Measurements from ENCODE around the gene SNX27. TPM values are rescaled to one million over a fixed set of nuclear protein-coding genes. Genes with fewer than 3 reads are reported as not detected.

SNX27 gene
- total and polyA plus RNA-seq, 2 donors (not counting 3 experiments of a cell fraction or from before 2014, with no cell fraction given) = 8.1 to 24.9 TPM

DNA sequence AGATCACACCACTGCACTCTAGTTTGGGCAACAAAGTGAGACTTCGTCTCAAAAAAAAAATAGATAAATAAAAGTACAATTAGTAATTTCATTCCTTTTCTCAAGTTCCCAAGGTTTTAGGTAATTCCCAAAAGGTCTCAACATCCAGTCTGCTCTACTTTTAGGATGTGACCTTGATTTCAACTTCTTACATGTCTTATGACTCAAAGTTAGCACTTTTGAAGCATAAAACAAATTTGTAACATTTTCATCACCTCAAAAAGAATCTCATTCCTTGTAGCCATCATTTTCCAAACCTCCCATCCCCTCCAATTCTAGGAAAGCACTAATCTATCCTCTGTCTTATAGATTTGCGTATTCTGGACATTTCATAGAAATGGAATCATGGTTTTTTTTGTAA lies 32.2 kb downstream of the SNX27 start:
- no peak for TF ChIP-seq EZH2 (IDR thresholded peaks at IDR 0.05; ENCODE audit: borderline replicate concordance, low read depth, low read length, severe bottlenecking)
- no peak for TF ChIP-seq JUN (IDR thresholded peaks at IDR 0.05; ENCODE audit: borderline replicate concordance, insufficient read depth, insufficient read length, low read depth)
- no peak for TF ChIP-seq POLR2A (IDR thresholded peaks at IDR 0.05; ENCODE audit: low read depth, low read length)
- TF ChIP-seq FOS (IDR thresholded peaks at IDR 0.05; ENCODE audit: borderline replicate concordance, insufficient read depth, low read length) = no peak
- TF ChIP-seq MYC (IDR thresholded peaks at IDR 0.05; ENCODE audit: low read depth, low read length) = no peak
- TF ChIP-seq, protein P1, sequence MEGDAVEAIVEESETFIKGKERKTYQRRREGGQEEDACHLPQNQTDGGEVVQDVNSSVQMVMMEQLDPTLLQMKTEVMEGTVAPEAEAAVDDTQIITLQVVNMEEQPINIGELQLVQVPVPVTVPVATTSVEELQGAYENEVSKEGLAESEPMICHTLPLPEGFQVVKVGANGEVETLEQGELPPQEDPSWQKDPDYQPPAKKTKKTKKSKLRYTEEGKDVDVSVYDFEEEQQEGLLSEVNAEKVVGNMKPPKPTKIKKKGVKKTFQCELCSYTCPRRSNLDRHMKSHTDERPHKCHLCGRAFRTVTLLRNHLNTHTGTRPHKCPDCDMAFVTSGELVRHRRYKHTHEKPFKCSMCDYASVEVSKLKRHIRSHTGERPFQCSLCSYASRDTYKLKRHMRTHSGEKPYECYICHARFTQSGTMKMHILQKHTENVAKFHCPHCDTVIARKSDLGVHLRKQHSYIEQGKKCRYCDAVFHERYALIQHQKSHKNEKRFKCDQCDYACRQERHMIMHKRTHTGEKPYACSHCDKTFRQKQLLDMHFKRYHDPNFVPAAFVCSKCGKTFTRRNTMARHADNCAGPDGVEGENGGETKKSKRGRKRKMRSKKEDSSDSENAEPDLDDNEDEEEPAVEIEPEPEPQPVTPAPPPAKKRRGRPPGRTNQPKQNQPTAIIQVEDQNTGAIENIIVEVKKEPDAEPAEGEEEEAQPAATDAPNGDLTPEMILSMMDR (IDR thresholded peaks at IDR 0.05; ENCODE audit: extremely low read depth in 1 of 2, insufficient read depth in 1 of 2, low read depth in 1 of 2, low read length in 2 of 2) = no peak
- TF ChIP-seq GATA2 (IDR thresholded peaks at IDR 0.05; ENCODE audit: insufficient read depth, insufficient read length, low read depth, low read length) = no peak
- TF ChIP-seq POLR2AphosphoS5 (IDR thresholded peaks at IDR 0.05; ENCODE audit: insufficient read depth, low read depth, low read length) = no peak
- TF ChIP-seq, protein P2, sequence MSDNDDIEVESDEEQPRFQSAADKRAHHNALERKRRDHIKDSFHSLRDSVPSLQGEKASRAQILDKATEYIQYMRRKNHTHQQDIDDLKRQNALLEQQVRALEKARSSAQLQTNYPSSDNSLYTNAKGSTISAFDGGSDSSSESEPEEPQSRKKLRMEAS (IDR thresholded peaks at IDR 0.05; ENCODE audit: insufficient read depth, insufficient read length) = no peak
- Histone ChIP-seq H3K9ac (replicated peaks; ENCODE audit: extremely low read depth, insufficient read depth, low read length) (no peak overlapping the region), H3K27me3 (ENCODE audit: control insufficient read depth in 2 of 2, insufficient read depth in 2 of 2, low read length in 2 of 2) (no peaks in the 10 kb centered on the region), H4K20me1 (replicated peaks; ENCODE audit: control insufficient read depth, extremely low read depth, insufficient read depth, low read length) (peaks cover 2% of the 10 kb centered on the region), H3K4me1 (ENCODE audit: control insufficient read depth, extremely low read depth, insufficient read depth, low read length) (no peaks in the 10 kb centered on the region), H3K79me2 (ENCODE audit: control insufficient read depth, insufficient read depth, low read length) (peaks cover 4% of the 10 kb centered on the region), H3K27ac (ENCODE audit: insufficient read depth, low read depth, low read length) (no peak overlapping the region), H3K36me3 (ENCODE audit: control insufficient read depth in 2 of 2, extremely low read depth in 1 of 2, insufficient read depth in 2 of 2, low read length in 2 of 2) (peaks cover 0 to 2% of the 10 kb centered on the region in 2 experiments), H3K4me2 (ENCODE audit: insufficient read depth, low read length) (no peak overlapping the region), H3K9me3 (replicated peaks; ENCODE audit: control insufficient read depth, insufficient read depth, low read length) (no peaks in the 10 kb centered on the region), H2AFZ (ENCODE audit: low read depth, low read length) (no peak overlapping the region), H3K4me3 (replicated peaks in 1 of 3; ENCODE audit: insufficient read depth in 1 of 3, low read depth in 1 of 3, low read length in 3 of 3) (no peak overlapping the region), H3K9me1 (replicated peaks; ENCODE audit: control insufficient read depth, extremely low read depth, insufficient read depth, low read length) (no peaks in the 10 kb centered on the region)
- dilution Hi-C loops (cut with MboI; ENCODE audit: extremely low pct_ligation_motif_present, low sequenced_read_pairs) (no loop called here), intact Hi-C loops (cut with micrococcal nuclease) (no loop called here)
- BruUV-seq (replicated peaks) = no TSS peak
- FAIRE-seq = no peak
- ChIA-PET POLR2A (no interaction called here), CTCF (no interaction called here)
- no peak for DNase-seq (ENCODE audit: low read depth, low spot score)

All from endothelial cell of umbilical vein (primary cell).